Gastrocnemius medialis (tissue), 4 donors: ENCODE measurements around the gene NBPF4. TPM values are rescaled to one million over a fixed set of nuclear protein-coding genes. Genes with fewer than 3 reads are reported as not detected.
"Not testable (repeated sequence)": the region's sequence is repeated elsewhere in the genome, so short reads cannot be mapped to it uniquely, and the experiment has no call there.

Experiments
- ATAC-seq, 2 donors: fragments of 150-250 bp; one replicate each; pipeline ENCODE4 v1.9.1; 2016
- DNase-seq, 2 donors: peaks; one replicate each; pipeline ENCODE4 v3.0.0-alpha.2; 2019
- H3K27ac ChIP-seq, 4 donors: fragments of 200-600 bp; sonication (generic); 1 replicate in 1 of 4; 2 replicates in 3 of 4; pipeline ENCODE4 v1.5.1; 2016 to 2018; ENCODE audit warnings: mild to moderate bottlenecking in 2 of 4, moderate library complexity in 1 of 4
- H3K27me3 ChIP-seq, 3 donors: fragments of 200-600 bp; sonication (generic) in 2 of 3; 1 replicate in 1 of 3; 2 replicates in 2 of 3; pipeline versions ENCODE4 v1.5.1 to v1.6.0; 2016 to 2019; ENCODE audit warnings: mild to moderate bottlenecking in 1 of 3, moderate library complexity in 1 of 3
- H3K36me3 ChIP-seq, 2 donors: fragments of 200-600 bp; sonication (generic) in 1 of 2; one replicate each; pipeline ENCODE4 v1.5.1; 2017 to 2018
- H3K4me1 ChIP-seq, 2 donors: fragments of 200-600 bp; sonication (generic) in 1 of 2; one replicate each; pipeline ENCODE4 v1.5.1; 2016 to 2017; ENCODE audit warnings: mild to moderate bottlenecking in 2 of 2
- H3K4me3 ChIP-seq, 4 donors: fragments of 200-600 bp; sonication (generic) in 3 of 4; 1 replicate in 1 of 4; 2 replicates in 3 of 4; pipeline ENCODE4 v1.5.1; 2016 to 2019; ENCODE audit warnings: mild to moderate bottlenecking in 2 of 4
- H3K9me3 ChIP-seq, 3 donors: fragments of 200-600 bp; sonication (generic) in 2 of 3; 1 replicate in 1 of 3; 2 replicates in 2 of 3; pipeline ENCODE4 v1.5.1; 2016 to 2019
- CTCF ChIP-seq, 5 experiments: fragments of 450-650 bp in 3 of 5; fragments of 200-600 bp in 2 of 5; sonication (generic) in 2 of 5; IDR thresholded peaks in 4 of 5; conservative IDR thresholded peaks in 1 of 5; 1 replicate in 4 of 5; 2 replicates in 1 of 5; pipeline ENCODE4 v1.5.1; 2016 to 2019; ENCODE audit warnings: antibody characterized with exemption in 5 of 5, mild to moderate bottlenecking in 3 of 5, moderate library complexity in 3 of 5
- POLR2A ChIP-seq, 2 donors: fragments of 450-650 bp; IDR thresholded peaks; one replicate each; pipeline ENCODE4 v1.6.1; 2017; ENCODE audit warnings: antibody characterized with exemption in 2 of 2, mild to moderate bottlenecking in 2 of 2, moderate library complexity in 2 of 2
- in situ Hi-C, 4 donors: fragments of 200-750 bp; cut with MboI; loops; one replicate each; pipeline versions ENCODE4 v1.15.0 to v1.8.0; 2017; ENCODE audit warnings: low sequenced_read_pairs in 4 of 4
- intact Hi-C: fragments of 100-400 bp; cut with DNase I; formaldehyde crosslinking; loops from one replicate; pipeline ENCODE4 v1.15.1; 2023; ENCODE audit warnings: low total_unique reads
- total RNA-seq, 4 donors: library from RNA; depleted of rRNA; stranded (reverse); fragments of >200 nt; gene quantifications; one replicate each; pipeline versions ENCODE4 v1.1.0 to v1.2.3, GENCODE V29; 2016

NBPF4 gene
- total RNA-seq, 4 donors from 2014 or later = not detected

GRCh38 chr1:108214641-108215465 is 29.0 kb downstream of the NBPF4 start:
- H3K4me1 ChIP-seq, intact Hi-C loops, H3K4me3 ChIP-seq, H3K36me3 ChIP-seq, H3K27me3 ChIP-seq, H3K27ac ChIP-seq, DNase-seq, ATAC-seq, H3K9me3 ChIP-seq: not testable (repeated sequence)
- in situ Hi-C loops = loop anchor here in 3 of 4 donors (25.0 kb wide), 3 partner anchors 122 to 472 kb away; partner anchors contain the start of gene PRPF38B (in 1 of the 3)
- TF ChIP-seq CTCF (IDR thresholded peaks at IDR 0.05 in 4 of 5, conservative IDR thresholded peaks at IDR 0.05 in 1 of 5) = peak in 3 of 5 experiments; percentile 35 to 53 (median 47)

DNA sequence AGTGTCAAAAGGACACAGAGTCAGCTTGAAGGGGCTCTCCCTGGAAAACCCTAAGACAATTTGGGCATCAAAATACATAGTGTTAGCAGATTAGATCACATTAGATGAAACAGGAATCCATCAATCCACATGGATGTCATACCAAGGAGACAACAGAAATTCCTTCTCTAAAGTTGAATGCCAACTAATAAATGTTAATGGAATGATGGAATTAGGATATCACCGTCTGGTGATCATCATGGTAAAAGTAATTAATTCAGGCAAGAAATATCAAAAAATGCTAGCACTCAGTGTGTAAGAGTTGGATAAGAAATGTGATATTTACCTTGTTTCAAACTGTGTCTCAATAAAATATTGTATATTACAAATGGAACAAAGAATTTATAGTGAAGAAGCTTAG is 32.9 kb downstream of the NBPF4 start:
- ATAC-seq (no peak), DNase-seq (no peak)
- Histone ChIP-seq H3K27ac (no peak overlapping the region), H3K4me1 (no peaks in the 10 kb centered on the region), H3K36me3 (no peaks in the 10 kb centered on the region), H3K4me3 (no peak overlapping the region), H3K27me3 (no peaks in the 10 kb centered on the region), H3K9me3 (no peaks in the 10 kb centered on the region)
- in situ Hi-C loops (loop anchor here in 3 of 4 donors (25.0 kb wide), 3 partner anchors 126 to 476 kb away; partner anchors contain the start of gene PRPF38B (in 1 of the 3)), intact Hi-C loops (no loop called here)
- TF ChIP-seq CTCF (IDR thresholded peaks at IDR 0.05 in 4 of 5, conservative IDR thresholded peaks at IDR 0.05 in 1 of 5) (no peak), POLR2A (IDR thresholded peaks at IDR 0.05) (no peak)

GRCh38 chr1:108209456-108210108 is 34.3 kb downstream of the NBPF4 start:
- TF ChIP-seq CTCF (IDR thresholded peaks at IDR 0.05 in 4 of 5, conservative IDR thresholded peaks at IDR 0.05 in 1 of 5) (no peak), POLR2A (IDR thresholded peaks at IDR 0.05) (no peak)
- no peak overlapping the region for H3K27ac ChIP-seq
- no peaks in the 10 kb centered on the region for H3K27me3 ChIP-seq
- ATAC-seq (no peak), DNase-seq (no peak)
- no peaks in the 10 kb centered on the region for H3K36me3 ChIP-seq
- intact Hi-C loops (no loop called here), in situ Hi-C loops (loop anchor here in 3 of 4 donors (25.0 kb wide), 3 partner anchors 128 to 478 kb away; partner anchors contain the start of gene PRPF38B (in 1 of the 3))
- H3K4me1 ChIP-seq = no peaks in the 10 kb centered on the region
- H3K9me3 ChIP-seq = no peaks in the 10 kb centered on the region
- no peak overlapping the region for H3K4me3 ChIP-seq

GRCh38 chr1:108208724-108209446 is 35.0 kb downstream of the NBPF4 start:
- TF ChIP-seq POLR2A (IDR thresholded peaks at IDR 0.05) = no peak
- TF ChIP-seq CTCF (IDR thresholded peaks at IDR 0.05 in 4 of 5, conservative IDR thresholded peaks at IDR 0.05 in 1 of 5) = no peak
- Histone ChIP-seq H3K36me3 (no peaks in the 10 kb centered on the region), H3K4me1 (no peaks in the 10 kb centered on the region), H3K9me3 (no peaks in the 10 kb centered on the region), H3K27me3 (no peaks in the 10 kb centered on the region), H3K27ac (no peak overlapping the region), H3K4me3 (no peak overlapping the region)
- ATAC-seq = no peak
- in situ Hi-C loops = loop anchor here in 3 of 4 donors (25.0 kb wide), 3 partner anchors 128 to 478 kb away; partner anchors contain the start of gene PRPF38B (in 1 of the 3)
- no peak for DNase-seq
- intact Hi-C loops = no loop called here

GRCh38 chr1:108203582-108203981 is 40.3 kb downstream of the NBPF4 start:
- not testable (repeated sequence) for H3K4me3 ChIP-seq, H3K27ac ChIP-seq, H3K9me3 ChIP-seq, H3K4me1 ChIP-seq, ATAC-seq, DNase-seq, H3K27me3 ChIP-seq, H3K36me3 ChIP-seq
- in situ Hi-C loops (loop anchor here in 3 of 4 donors (25.0 kb wide), 3 partner anchors 134 to 484 kb away; partner anchors contain the start of gene PRPF38B (in 1 of the 3)), intact Hi-C loops (loop anchor here (5.0 kb wide), 1 partner anchor 81 kb away; no protein-coding TSS in a partner anchor)
